Neuronal stem cell (in vitro differentiated cells): ENCODE results near the gene CCNYL1.
A peak's percentile ranks its signal among the peaks of the same experiment; 100 is the strongest.
"Not testable (repeated sequence)": the region's sequence is repeated elsewhere in the genome, so short reads cannot be mapped to it uniquely, and the experiment has no call there.

Experiments
- DNase-seq: peaks from one replicate; pipeline ENCODE4 v3.0.0-alpha.2; 2013; ENCODE audit warnings: low spot score
- H2AFZ ChIP-seq: one replicate; pipeline ENCODE4 v1.6.1; 2013; ENCODE audit warnings: mild to moderate bottlenecking, low read length, inconsistent platforms
- H2AK5ac ChIP-seq: 2 replicates; pipeline ENCODE4 v1.6.1; 2013; ENCODE audit warnings: low read depth, mild to moderate bottlenecking, inconsistent platforms, low read length, moderate library complexity, mixed read lengths
- H2BK120ac ChIP-seq: 2 replicates; pipeline ENCODE4 v1.6.1; 2013; ENCODE audit warnings: low read depth, mild to moderate bottlenecking, inconsistent platforms, low read length, moderate library complexity, mixed read lengths
- H2BK12ac ChIP-seq: one replicate; pipeline ENCODE4 v1.6.1; 2013; ENCODE audit warnings: low read length, inconsistent platforms
- H2BK15ac ChIP-seq: 2 replicates; pipeline ENCODE4 v1.6.1; 2013; ENCODE audit warnings: mild to moderate bottlenecking, low read length, inconsistent platforms, mixed read lengths
- H2BK5ac ChIP-seq: one replicate; pipeline ENCODE4 v1.6.1; 2013; ENCODE audit warnings: inconsistent platforms, mild to moderate bottlenecking, low read length, moderate library complexity
- H3K14ac ChIP-seq: one replicate; pipeline ENCODE4 v1.6.1; 2013; ENCODE audit warnings: low read length, inconsistent platforms
- H3K18ac ChIP-seq: 2 replicates; pipeline ENCODE4 v1.6.1; 2013; ENCODE audit warnings: low read length, inconsistent platforms
- H3K23ac ChIP-seq: 2 replicates; pipeline ENCODE4 v1.6.1; 2013; ENCODE audit warnings: low read depth, mild to moderate bottlenecking, mixed read lengths, low read length, inconsistent platforms; ENCODE audit not compliant: poor library complexity
- H3K27ac ChIP-seq: replicated peaks from 3 replicates; pipeline ENCODE4 v1.5.1; 2013; ENCODE audit warnings: low read length, inconsistent platforms
- H3K27me3 ChIP-seq, 3 experiments: 2 replicates each; pipeline ENCODE4 v1.6.1; 2013; ENCODE audit warnings: low read length in 3 of 3, mild to moderate bottlenecking in 2 of 3, inconsistent platforms in 1 of 3, low read depth in 1 of 3, mixed read lengths in 1 of 3, moderate library complexity in 1 of 3; ENCODE audit not compliant: control insufficient read depth in 3 of 3, insufficient read depth in 3 of 3
- H3K36me3 ChIP-seq, 2 donors: replicated peaks in 1 of 2; 2 replicates each; pipeline ENCODE4 v1.6.1; 2013; ENCODE audit warnings: low read length in 2 of 2; ENCODE audit not compliant: control insufficient read depth in 2 of 2, insufficient read depth in 2 of 2
- H3K4ac ChIP-seq: 2 replicates; pipeline ENCODE4 v1.6.1; 2013; ENCODE audit warnings: inconsistent platforms, mild to moderate bottlenecking, low read length, moderate library complexity
- H3K4me1 ChIP-seq, 2 donors: 1 replicate in 1 of 2; 2 replicates in 1 of 2; pipeline ENCODE4 v1.6.1; 2013; ENCODE audit warnings: low read length in 2 of 2, low read depth in 1 of 2; ENCODE audit not compliant: control insufficient read depth in 2 of 2, insufficient read depth in 1 of 2
- H3K4me2 ChIP-seq: one replicate; pipeline ENCODE4 v1.6.1; 2013; ENCODE audit warnings: mild to moderate bottlenecking, low read length, inconsistent platforms; ENCODE audit not compliant: insufficient read depth, poor library complexity, severe bottlenecking
- H3K4me3 ChIP-seq, 2 donors: 2 replicates each; pipeline ENCODE4 v1.5.1; 2013; ENCODE audit warnings: low read length in 2 of 2, mild to moderate bottlenecking in 2 of 2, inconsistent platforms in 1 of 2, moderate library complexity in 1 of 2
- H3K79me1 ChIP-seq: one replicate; pipeline ENCODE4 v1.6.1; 2013; ENCODE audit warnings: low read depth, mild to moderate bottlenecking, inconsistent platforms, low read length, moderate library complexity
- H3K9ac ChIP-seq: one replicate; pipeline ENCODE4 v1.6.1; 2013; ENCODE audit warnings: mild to moderate bottlenecking, low read depth, low read length, inconsistent platforms; ENCODE audit not compliant: poor library complexity
- H3K9me3 ChIP-seq, 2 donors: replicated peaks in 1 of 2; 2 replicates each; pipeline versions ENCODE3 to v1.6.1; 2013; ENCODE audit warnings: low read length in 2 of 2, mild to moderate bottlenecking in 2 of 2, inconsistent platforms in 1 of 2, low read depth in 1 of 2, mixed read lengths in 1 of 2, moderate library complexity in 1 of 2; ENCODE audit not compliant: control insufficient read depth in 2 of 2, insufficient read depth in 1 of 2
- H4K8ac ChIP-seq: one replicate; pipeline ENCODE4 v1.6.1; 2013; ENCODE audit warnings: low read depth, mild to moderate bottlenecking, inconsistent platforms, low read length, moderate library complexity
- H4K91ac ChIP-seq: one replicate; pipeline ENCODE4 v1.6.1; 2013; ENCODE audit warnings: low read length, low read depth, mild to moderate bottlenecking, inconsistent platforms; ENCODE audit not compliant: poor library complexity
- WGBS, 2 donors: extraction: QIAGEN DNeasy Blood & Tissue Kit; methylation state at CpG; one replicate each; pipeline ENCODE4 v1.1.7; 2013; ENCODE audit warnings: missing lambda C conversion rate in 2 of 2, mixed read lengths in 1 of 2; ENCODE audit not compliant: insufficient read length in 2 of 2, insufficient replicate concordance in 1 of 2; ENCODE audit errors: extremely low coverage in 2 of 2; 5-methylcytosine and 5-hydroxymethylcytosine counted together

The CCNYL1 gene

GRCh38 chr2:207761426-207761825 is 50.0 kb downstream of the CCNYL1 start:
- peak overlapping the region; percentile 23 for H3K27ac ChIP-seq
- H2BK12ac ChIP-seq, H2BK15ac ChIP-seq, H3K4me3 ChIP-seq, H3K4ac ChIP-seq, H3K14ac ChIP-seq, H3K23ac ChIP-seq, H3K79me1 ChIP-seq, H2BK5ac ChIP-seq, H4K91ac ChIP-seq, H2AK5ac ChIP-seq, DNase-seq, H2AFZ ChIP-seq, H3K27me3 ChIP-seq, H4K8ac ChIP-seq, H2BK120ac ChIP-seq, H3K9me3 ChIP-seq, H3K9ac ChIP-seq, H3K4me2 ChIP-seq, H3K18ac ChIP-seq: not testable (repeated sequence)
- peaks cover 12 to 18% of the 10 kb centered on the region in 2 donors for H3K4me1 ChIP-seq
- peaks cover 38 to 74% of the 10 kb centered on the region in 2 donors for H3K36me3 ChIP-seq
- WGBS, 2 donors, result no CpG with 5 or more reads among the region's 3 CpGs

GRCh38 chr2:207762146-207762545 is 50.7 kb downstream of the CCNYL1 start:
- no peak overlapping the region for H2BK12ac ChIP-seq
- H3K79me1 ChIP-seq, result no peaks in the 10 kb centered on the region
- no peak overlapping the region for H3K18ac ChIP-seq
- peaks cover 12 to 21% of the 10 kb centered on the region in 2 donors for H3K4me1 ChIP-seq
- no peak overlapping the region for H3K23ac ChIP-seq
- no peak overlapping the region for H2AFZ ChIP-seq
- no peak overlapping the region for H2BK5ac ChIP-seq
- no peak overlapping the region for H4K91ac ChIP-seq
- H4K8ac ChIP-seq, result no peak overlapping the region
- no peak overlapping the region for H3K4me3 ChIP-seq
- no peak overlapping the region for H2BK15ac ChIP-seq
- H3K9ac ChIP-seq, result no peak overlapping the region
- H2BK120ac ChIP-seq, result no peak overlapping the region
- DNase-seq, result no peak
- H3K27me3 ChIP-seq, result no peaks in the 10 kb centered on the region
- WGBS, 2 donors, result no CpG with 5 or more reads among the region's 8 CpGs
- no peak overlapping the region for H3K4ac ChIP-seq
- H3K27ac ChIP-seq, result peak overlapping the region; percentile 23
- no peak overlapping the region for H3K14ac ChIP-seq
- H3K4me2 ChIP-seq, result peak overlapping the region; percentile 37
- H3K36me3 ChIP-seq, result peaks cover 44 to 81% of the 10 kb centered on the region in 2 donors
- no peak overlapping the region for H2AK5ac ChIP-seq
- peaks cover 0 to 1% of the 10 kb centered on the region in 2 donors for H3K9me3 ChIP-seq

- Histone ChIP-seq H3K18ac (no peak overlapping the region), H3K27me3 (no peaks in the 10 kb centered on the region), H4K8ac (no peak overlapping the region), H2BK5ac (no peak overlapping the region), H3K27ac (peak overlapping the region; percentile 61), H3K36me3 (peaks cover 56 to 93% of the 10 kb centered on the region in 2 donors), H2BK12ac (no peak overlapping the region), H3K4me3 (peak overlapping the region in 1 of 2 donors; percentile 73), H2BK15ac (no peak overlapping the region), H2BK120ac (no peak overlapping the region), H4K91ac (no peak overlapping the region), H3K4me2 (peak overlapping the region; percentile 79), H3K9me3 (peaks cover 0 to 11% of the 10 kb centered on the region in 2 donors), H3K4me1 (peaks cover 12 to 28% of the 10 kb centered on the region in 2 donors), H3K14ac (no peak overlapping the region), H3K4ac (no peak overlapping the region), H3K23ac (no peak overlapping the region), H2AK5ac (no peak overlapping the region), H2AFZ (no peak overlapping the region), H3K9ac (peak overlapping the region; percentile 36), H3K79me1 (no peaks in the 10 kb centered on the region)
- WGBS, 2 donors, result no CpG with 5 or more reads among the region's 8 CpGs
- no peak for DNase-seq
These were observed 52.0 kb downstream of the CCNYL1 start for GRCh38 chr2:207763303-207763917.

GRCh38 chr2:207764096-207764630 is 52.7 kb downstream of the CCNYL1 start:
- Histone ChIP-seq H2BK12ac (no peak overlapping the region), H3K79me1 (no peaks in the 10 kb centered on the region), H3K36me3 (peaks cover 56 to 89% of the 10 kb centered on the region in 2 donors), H3K9ac (no peak overlapping the region), H4K8ac (no peak overlapping the region), H2BK15ac (no peak overlapping the region), H2AFZ (no peak overlapping the region), H3K9me3 (peaks cover 0 to 11% of the 10 kb centered on the region in 2 donors), H3K4me2 (peak overlapping the region; percentile 79), H3K4me3 (peak overlapping the region in 1 of 2 donors; percentile 70), H3K27me3 (no peaks in the 10 kb centered on the region), H2BK120ac (no peak overlapping the region), H3K4me1 (peaks cover 12 to 29% of the 10 kb centered on the region in 2 donors), H2AK5ac (no peak overlapping the region), H3K23ac (no peak overlapping the region), H4K91ac (no peak overlapping the region), H3K27ac (peak overlapping the region; percentile 41), H3K14ac (no peak overlapping the region), H3K18ac (no peak overlapping the region), H3K4ac (no peak overlapping the region), H2BK5ac (no peak overlapping the region)
- no CpG with 5 or more reads among the region's 1 CpG for WGBS, 2 donors
- no peak for DNase-seq
